GM23338 (cell line): ENCODE data around the gene NTNG1. TPM values are rescaled to one million over a fixed set of nuclear protein-coding genes. Genes with fewer than 3 reads are reported as not detected.

Source experiments
- ATAC-seq: fragments of 200-7000 bp; cut with Tn5 transposase; 3 replicates; pipeline ENCODE4 v1.9.1; 2020
- DNase-seq: peaks from one replicate; pipeline ENCODE4 v3.0.0-alpha.2; 2015; ENCODE audit warnings: low spot score
- H2AFZ ChIP-seq: fragments of 200-600 bp; sonication (generic); 2 replicates; pipeline ENCODE4 v1.8.0; 2016; ENCODE audit warnings: antibody characterized with exemption, mild to moderate bottlenecking, moderate library complexity
- H3F3A ChIP-seq: fragments of 200-600 bp; sonication (generic); replicated peaks from 2 replicates; pipeline ENCODE4 v1.8.0; 2017; ENCODE audit warnings: antibody characterized with exemption, mixed run types, low read depth
- H3K27ac ChIP-seq: fragments of 200-600 bp; sonication (generic); 2 replicates; pipeline ENCODE4 v1.6.1; 2016; ENCODE audit warnings: low read depth
- H3K27me3 ChIP-seq: fragments of 200-600 bp; sonication (generic); 2 replicates; pipeline ENCODE4 v1.8.0; 2016; ENCODE audit warnings: mild to moderate bottlenecking, mixed run types, moderate library complexity; ENCODE audit not compliant: insufficient read depth
- H3K36me3 ChIP-seq: fragments of 200-600 bp; sonication (generic); 2 replicates; pipeline ENCODE4 v1.8.0; 2016; ENCODE audit warnings: mild to moderate bottlenecking; ENCODE audit not compliant: insufficient read depth
- H3K4me1 ChIP-seq: fragments of 200-600 bp; sonication (generic); 2 replicates; pipeline ENCODE4 v1.8.0; 2016; ENCODE audit warnings: mild to moderate bottlenecking, moderate library complexity; ENCODE audit not compliant: insufficient read depth
- H3K4me2 ChIP-seq: fragments of 200-600 bp; sonication (generic); 2 replicates; pipeline ENCODE4 v1.7.1; 2017; ENCODE audit warnings: mixed run types
- H3K4me3 ChIP-seq: fragments of 200-600 bp; sonication (generic); 2 replicates; pipeline ENCODE4 v1.6.1; 2016; ENCODE audit warnings: mixed run types
- H3K79me2 ChIP-seq: fragments of 200-600 bp; sonication (generic); replicated peaks from 2 replicates; pipeline ENCODE4 v1.8.0; 2017; ENCODE audit warnings: mild to moderate bottlenecking; ENCODE audit not compliant: insufficient read depth
- H3K9me2 ChIP-seq: fragments of 200-600 bp; sonication (generic); 2 replicates; pipeline ENCODE4 v1.8.0; 2017; ENCODE audit not compliant: insufficient read depth
- H4K20me1 ChIP-seq: fragments of 200-600 bp; sonication (generic); replicated peaks from 2 replicates; pipeline ENCODE4 v1.8.0; 2017; ENCODE audit warnings: mild to moderate bottlenecking; ENCODE audit not compliant: insufficient read depth
- H3K27ac Mint-ChIP-seq: 2 replicates; pipeline ENCODE4 v1.8.0; 2020; ENCODE audit warnings: inconsistent platforms, mild to moderate bottlenecking, moderate library complexity, mixed read lengths
- H3K27me3 Mint-ChIP-seq: 3 replicates; pipeline ENCODE4 v1.8.0; 2022; ENCODE audit warnings: low read depth, mild to moderate bottlenecking, moderate library complexity, mixed read lengths, inconsistent platforms; ENCODE audit not compliant: insufficient read depth, poor library complexity
- H3K36me3 Mint-ChIP-seq: 3 replicates; pipeline ENCODE4 v1.8.0; 2021; ENCODE audit warnings: low read depth, mild to moderate bottlenecking, inconsistent platforms, moderate library complexity, mixed read lengths
- H3K4me1 Mint-ChIP-seq: 3 replicates; pipeline ENCODE4 v1.8.0; 2020; ENCODE audit warnings: mild to moderate bottlenecking, inconsistent platforms, mixed read lengths
- H3K4me3 Mint-ChIP-seq: 3 replicates; pipeline ENCODE4 v1.8.0; 2021; ENCODE audit warnings: moderate library complexity, mild to moderate bottlenecking, inconsistent platforms, mixed read lengths
- H3K9me3 Mint-ChIP-seq: 3 replicates; pipeline ENCODE4 v1.8.0; 2020; ENCODE audit warnings: moderate library complexity, mild to moderate bottlenecking, inconsistent platforms, mixed read lengths
- POLR2AphosphoS5 ChIP-seq: IDR thresholded peaks from 2 replicates; pipeline ENCODE4 v1.6.1; 2016; ENCODE audit warnings: antibody characterized with exemption, low read depth
- STAT1 ChIP-seq: IDR thresholded peaks from one replicate; pipeline ENCODE4 v1.6.1; 2016; ENCODE audit warnings: antibody characterized with exemption; ENCODE audit not compliant: unreplicated experiment
- polyA plus RNA-seq: library from polyadenylated mRNA; unstranded; fragments of >200 nt; fragmentation: Nextera tagmentation; extraction: Ambion mirVana; gene quantifications from 2 replicates; pipeline ENCODE4 v1.2.1, GENCODE V29; 2016
- total RNA-seq: library from RNA; depleted of rRNA; stranded (reverse); fragments of >200 nt; shearing (Covaris generic); gene quantifications from 2 replicates; pipeline ENCODE4 v1.2.3, GENCODE V29; 2014
- TF ChIP-seq, protein P1 (sequence below): fragments of 250-450 bp; sonication (Bioruptor Pico); IDR thresholded peaks from 2 replicates; pipeline ENCODE4 v1.5.0; 2020; ENCODE audit warnings: mild to moderate bottlenecking, moderate library complexity
- TF ChIP-seq, protein P2 (sequence below): IDR thresholded peaks from 2 replicates; pipeline ENCODE4 v1.6.1; 2016; ENCODE audit warnings: antibody characterized with exemption

NTNG1 gene
- total and polyA plus RNA-seq, 2 experiments from 2014 or later = 7.2 to 10.3 TPM

DNA sequence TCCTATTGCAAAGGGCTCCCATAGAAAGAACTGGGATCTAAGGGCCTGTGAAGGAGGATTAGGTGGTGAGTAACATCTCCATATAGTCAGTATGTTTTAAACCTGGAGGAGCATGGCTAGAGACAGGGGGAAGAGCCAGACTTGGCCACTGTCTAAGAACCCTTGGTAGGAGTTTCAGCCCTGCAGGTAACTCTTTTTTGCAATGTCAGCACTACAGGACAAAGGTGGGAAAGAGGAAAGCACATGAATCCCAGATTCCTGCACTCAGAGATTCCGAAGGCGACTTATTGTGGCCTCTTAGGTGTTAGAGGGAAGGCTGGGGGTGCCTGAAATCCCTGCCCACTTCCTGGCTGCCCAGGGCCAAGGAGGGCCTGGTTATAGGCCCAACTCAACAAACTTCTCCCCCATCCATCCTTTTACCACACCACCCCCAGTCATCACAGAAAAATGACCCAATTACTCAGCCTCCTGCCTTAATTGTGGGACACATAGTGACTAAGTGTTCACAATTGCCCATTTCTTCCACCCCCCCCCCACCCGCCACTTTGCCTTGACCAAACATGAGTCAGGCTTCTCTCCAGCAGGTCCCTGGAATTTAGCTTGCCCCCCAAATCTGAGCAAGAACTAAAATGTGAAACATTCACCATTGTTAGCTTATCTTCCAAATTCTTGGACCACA lies 1.9 kb upstream of the NTNG1 start (continued):
- TF ChIP-seq, protein P1, sequence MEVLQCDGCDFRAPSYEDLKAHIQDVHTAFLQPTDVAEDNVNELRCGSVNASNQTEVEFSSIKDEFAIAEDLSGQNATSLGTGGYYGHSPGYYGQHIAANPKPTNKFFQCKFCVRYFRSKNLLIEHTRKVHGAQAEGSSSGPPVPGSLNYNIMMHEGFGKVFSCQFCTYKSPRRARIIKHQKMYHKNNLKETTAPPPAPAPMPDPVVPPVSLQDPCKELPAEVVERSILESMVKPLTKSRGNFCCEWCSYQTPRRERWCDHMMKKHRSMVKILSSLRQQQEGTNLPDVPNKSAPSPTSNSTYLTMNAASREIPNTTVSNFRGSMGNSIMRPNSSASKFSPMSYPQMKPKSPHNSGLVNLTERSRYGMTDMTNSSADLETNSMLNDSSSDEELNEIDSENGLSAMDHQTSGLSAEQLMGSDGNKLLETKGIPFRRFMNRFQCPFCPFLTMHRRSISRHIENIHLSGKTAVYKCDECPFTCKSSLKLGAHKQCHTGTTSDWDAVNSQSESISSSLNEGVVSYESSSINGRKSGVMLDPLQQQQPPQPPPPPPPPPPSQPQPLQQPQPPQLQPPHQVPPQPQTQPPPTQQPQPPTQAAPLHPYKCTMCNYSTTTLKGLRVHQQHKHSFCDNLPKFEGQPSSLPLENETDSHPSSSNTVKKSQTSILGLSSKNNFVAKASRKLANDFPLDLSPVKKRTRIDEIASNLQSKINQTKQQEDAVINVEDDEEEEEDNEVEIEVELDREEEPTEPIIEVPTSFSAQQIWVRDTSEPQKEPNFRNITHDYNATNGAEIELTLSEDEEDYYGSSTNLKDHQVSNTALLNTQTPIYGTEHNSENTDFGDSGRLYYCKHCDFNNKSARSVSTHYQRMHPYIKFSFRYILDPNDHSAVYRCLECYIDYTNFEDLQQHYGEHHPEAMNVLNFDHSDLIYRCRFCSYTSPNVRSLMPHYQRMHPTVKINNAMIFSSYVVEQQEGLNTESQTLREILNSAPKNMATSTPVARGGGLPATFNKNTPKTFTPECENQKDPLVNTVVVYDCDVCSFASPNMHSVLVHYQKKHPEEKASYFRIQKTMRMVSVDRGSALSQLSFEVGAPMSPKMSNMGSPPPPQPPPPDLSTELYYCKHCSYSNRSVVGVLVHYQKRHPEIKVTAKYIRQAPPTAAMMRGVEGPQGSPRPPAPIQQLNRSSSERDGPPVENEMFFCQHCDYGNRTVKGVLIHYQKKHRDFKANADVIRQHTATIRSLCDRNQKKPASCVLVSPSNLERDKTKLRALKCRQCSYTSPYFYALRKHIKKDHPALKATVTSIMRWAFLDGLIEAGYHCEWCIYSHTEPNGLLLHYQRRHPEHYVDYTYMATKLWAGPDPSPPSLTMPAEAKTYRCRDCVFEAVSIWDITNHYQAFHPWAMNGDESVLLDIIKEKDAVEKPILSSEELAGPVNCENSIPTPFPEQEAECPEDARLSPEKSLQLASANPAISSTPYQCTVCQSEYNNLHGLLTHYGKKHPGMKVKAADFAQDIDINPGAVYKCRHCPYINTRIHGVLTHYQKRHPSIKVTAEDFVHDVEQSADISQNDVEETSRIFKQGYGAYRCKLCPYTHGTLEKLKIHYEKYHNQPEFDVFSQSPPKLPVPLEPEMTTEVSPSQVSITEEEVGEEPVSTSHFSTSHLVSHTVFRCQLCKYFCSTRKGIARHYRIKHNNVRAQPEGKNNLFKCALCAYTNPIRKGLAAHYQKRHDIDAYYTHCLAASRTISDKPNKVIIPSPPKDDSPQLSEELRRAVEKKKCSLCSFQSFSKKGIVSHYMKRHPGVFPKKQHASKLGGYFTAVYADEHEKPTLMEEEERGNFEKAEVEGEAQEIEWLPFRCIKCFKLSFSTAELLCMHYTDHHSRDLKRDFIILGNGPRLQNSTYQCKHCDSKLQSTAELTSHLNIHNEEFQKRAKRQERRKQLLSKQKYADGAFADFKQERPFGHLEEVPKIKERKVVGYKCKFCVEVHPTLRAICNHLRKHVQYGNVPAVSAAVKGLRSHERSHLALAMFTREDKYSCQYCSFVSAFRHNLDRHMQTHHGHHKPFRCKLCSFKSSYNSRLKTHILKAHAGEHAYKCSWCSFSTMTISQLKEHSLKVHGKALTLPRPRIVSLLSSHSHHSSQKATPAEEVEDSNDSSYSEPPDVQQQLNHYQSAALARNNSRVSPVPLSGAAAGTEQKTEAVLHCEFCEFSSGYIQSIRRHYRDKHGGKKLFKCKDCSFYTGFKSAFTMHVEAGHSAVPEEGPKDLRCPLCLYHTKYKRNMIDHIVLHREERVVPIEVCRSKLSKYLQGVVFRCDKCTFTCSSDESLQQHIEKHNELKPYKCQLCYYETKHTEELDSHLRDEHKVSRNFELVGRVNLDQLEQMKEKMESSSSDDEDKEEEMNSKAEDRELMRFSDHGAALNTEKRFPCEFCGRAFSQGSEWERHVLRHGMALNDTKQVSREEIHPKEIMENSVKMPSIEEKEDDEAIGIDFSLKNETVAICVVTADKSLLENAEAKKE (CRISPR knock-in tag) = no peak
- no peak for TF ChIP-seq STAT1

DNA sequence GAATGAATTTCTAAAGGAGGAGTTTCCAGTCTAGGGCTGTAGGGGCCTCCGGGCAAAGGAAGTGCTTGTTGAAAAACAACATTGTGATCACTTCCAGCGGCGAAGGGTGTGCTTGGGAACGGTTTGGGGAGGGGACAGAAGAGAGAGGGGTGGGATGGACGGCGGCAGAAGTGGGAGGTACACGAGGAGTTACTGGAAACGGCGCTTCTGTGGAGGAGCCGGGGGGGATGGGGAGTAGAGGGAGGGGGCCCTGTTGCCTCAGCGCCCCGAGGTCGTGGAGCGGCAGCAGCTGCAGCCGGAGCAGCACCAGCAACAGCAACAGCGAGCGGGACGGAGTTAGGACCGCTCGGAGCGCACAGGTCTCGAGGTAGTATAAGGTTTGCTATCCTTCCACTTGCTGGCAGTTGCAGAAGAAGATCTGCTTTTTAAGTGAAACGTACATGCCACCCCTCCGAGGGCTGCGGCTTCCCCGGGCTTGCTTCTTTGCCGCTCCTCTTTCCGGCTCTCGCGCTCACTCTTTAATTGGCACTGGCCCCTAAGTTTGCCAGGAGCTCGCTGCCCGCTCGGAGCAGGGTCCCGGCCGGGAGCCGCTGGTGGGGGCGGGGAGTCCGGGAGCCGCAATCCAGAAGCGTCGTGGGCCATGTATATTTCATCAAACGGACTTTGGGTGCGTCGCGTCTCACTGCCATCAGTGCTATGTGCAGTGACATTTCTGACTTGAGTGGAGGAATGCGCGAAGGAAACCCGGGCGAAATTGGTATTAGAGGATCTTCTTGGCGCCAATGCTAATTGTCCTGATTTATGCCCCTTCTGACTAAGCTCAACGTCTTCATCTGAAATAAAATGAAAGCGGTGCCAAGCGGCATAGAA lies 771 bp upstream of the NTNG1 start:
- Mint-ChIP-seq H3K27me3 (peaks cover 18% of the 10 kb centered on the region), H3K9me3 (no peaks in the 10 kb centered on the region), H3K36me3 (no peaks in the 10 kb centered on the region), H3K4me3 (peak overlapping the region; percentile 84), H3K4me1 (peaks cover 22% of the 10 kb centered on the region), H3K27ac (peak overlapping the region; percentile 72)
- Histone ChIP-seq H3K4me3 (peak overlapping the region; percentile 80), H3F3A (0 out of 2 replicates have a peak, but pooled peaks cover 4% of the 10 kb centered on the region), H4K20me1 (no peaks in the 10 kb centered on the region), H3K27me3 (peaks cover 9% of the 10 kb centered on the region; the same call in 1 of the 2 replicates), H3K36me3 (no peaks in the 10 kb centered on the region), H3K4me1 (peaks cover 26% of the 10 kb centered on the region), H2AFZ (peak overlapping the region; percentile 86), H3K9me2 (no peaks in the 10 kb centered on the region), H3K4me2 (peak overlapping the region; percentile 98), H3K27ac (peak overlapping the region; percentile 88), H3K79me2 (no peaks in the 10 kb centered on the region)
- TF ChIP-seq, protein P2, sequence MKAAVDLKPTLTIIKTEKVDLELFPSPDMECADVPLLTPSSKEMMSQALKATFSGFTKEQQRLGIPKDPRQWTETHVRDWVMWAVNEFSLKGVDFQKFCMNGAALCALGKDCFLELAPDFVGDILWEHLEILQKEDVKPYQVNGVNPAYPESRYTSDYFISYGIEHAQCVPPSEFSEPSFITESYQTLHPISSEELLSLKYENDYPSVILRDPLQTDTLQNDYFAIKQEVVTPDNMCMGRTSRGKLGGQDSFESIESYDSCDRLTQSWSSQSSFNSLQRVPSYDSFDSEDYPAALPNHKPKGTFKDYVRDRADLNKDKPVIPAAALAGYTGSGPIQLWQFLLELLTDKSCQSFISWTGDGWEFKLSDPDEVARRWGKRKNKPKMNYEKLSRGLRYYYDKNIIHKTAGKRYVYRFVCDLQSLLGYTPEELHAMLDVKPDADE = peak; percentile 48; the same call in 1 of the 2 replicates
- no peak for TF ChIP-seq POLR2AphosphoS5
- ATAC-seq (peak; percentile 83), DNase-seq (peak; percentile 86)
